H9 (cell line): Measurements from ENCODE around the gene SEMA3A. TPM values are rescaled to one million over a fixed set of nuclear protein-coding genes. Genes with fewer than 3 reads are reported as not detected.

ENCODE experiments used
- DNase-seq: peaks from one replicate; pipeline ENCODE4 v3.0.0-alpha.2; 2017
- H2AFZ ChIP-seq: one replicate; pipeline ENCODE4 v1.6.1; 2013; ENCODE audit warnings: mild to moderate bottlenecking, low read length, control low read depth, moderate library complexity
- H2AK5ac ChIP-seq: 2 replicates; pipeline ENCODE4 v1.6.1; 2013; ENCODE audit warnings: low read length, control low read depth, mixed read lengths; ENCODE audit not compliant: insufficient read length
- H2BK120ac ChIP-seq: one replicate; pipeline ENCODE4 v1.6.1; 2013; ENCODE audit warnings: low read depth, mild to moderate bottlenecking, low read length, control low read depth, inconsistent platforms; ENCODE audit not compliant: poor library complexity, severe bottlenecking
- H2BK12ac ChIP-seq: 2 replicates; pipeline ENCODE4 v1.6.1; 2013; ENCODE audit warnings: low read length, control low read depth, mixed read lengths, low read depth; ENCODE audit not compliant: insufficient read length
- H2BK15ac ChIP-seq: 2 replicates; pipeline ENCODE4 v1.6.1; 2013; ENCODE audit warnings: low read depth, low read length, control low read depth
- H2BK20ac ChIP-seq: one replicate; pipeline ENCODE4 v1.6.1; 2013; ENCODE audit warnings: low read depth, mild to moderate bottlenecking, low read length, control low read depth, inconsistent platforms; ENCODE audit not compliant: poor library complexity, severe bottlenecking
- H2BK5ac ChIP-seq: 2 replicates; pipeline ENCODE4 v1.6.1; 2013; ENCODE audit warnings: low read length, control low read depth, mixed read lengths; ENCODE audit not compliant: insufficient read length
- H3K14ac ChIP-seq: 2 replicates; pipeline ENCODE4 v1.6.1; 2013; ENCODE audit warnings: low read length, control low read depth; ENCODE audit not compliant: insufficient read depth
- H3K18ac ChIP-seq: 2 replicates; pipeline ENCODE4 v1.6.1; 2013; ENCODE audit warnings: low read depth, mild to moderate bottlenecking, mixed read lengths, low read length, control low read depth; ENCODE audit not compliant: insufficient read length
- H3K23ac ChIP-seq: 2 replicates; pipeline ENCODE4 v1.6.1; 2013; ENCODE audit warnings: low read length, control low read depth, mixed read lengths, low read depth; ENCODE audit not compliant: insufficient read length
- H3K23me2 ChIP-seq: 2 replicates; pipeline ENCODE4 v1.6.1; 2013; ENCODE audit warnings: low read depth, mild to moderate bottlenecking, mixed read lengths, low read length, control low read depth; ENCODE audit not compliant: insufficient read length, poor library complexity, severe bottlenecking
- H3K27ac ChIP-seq: 2 replicates; pipeline ENCODE4 v1.5.1; 2013; ENCODE audit warnings: low read length, control low read depth, mixed read lengths, low read depth; ENCODE audit not compliant: insufficient read length
- H3K27me3 ChIP-seq: 2 replicates; pipeline ENCODE4 v1.6.1; 2013; ENCODE audit warnings: low read length, control low read depth, inconsistent platforms; ENCODE audit not compliant: insufficient read depth
- H3K4ac ChIP-seq: 2 replicates; pipeline ENCODE4 v1.6.1; 2013; ENCODE audit warnings: low read depth, mild to moderate bottlenecking, control low read depth, inconsistent platforms, low read length, moderate library complexity
- H3K4me1 ChIP-seq: 2 replicates; pipeline ENCODE4 v1.6.1; 2013; ENCODE audit warnings: low read length, control low read depth, inconsistent platforms; ENCODE audit not compliant: insufficient read depth
- H3K4me2 ChIP-seq: 2 replicates; pipeline ENCODE4 v1.6.1; 2013; ENCODE audit warnings: low read length, control low read depth, mixed read lengths; ENCODE audit not compliant: insufficient read length, insufficient read depth
- H3K56ac ChIP-seq: 2 replicates; pipeline ENCODE4 v1.6.1; 2013; ENCODE audit warnings: low read depth, mild to moderate bottlenecking, mixed read lengths, low read length, control low read depth; ENCODE audit not compliant: insufficient read length
- H3K79me1 ChIP-seq: 2 replicates; pipeline ENCODE4 v1.6.1; 2013; ENCODE audit warnings: low read depth, mild to moderate bottlenecking, moderate library complexity, low read length, control low read depth, inconsistent platforms; ENCODE audit not compliant: insufficient read depth, poor library complexity, severe bottlenecking
- H3K79me2 ChIP-seq: 2 replicates; pipeline ENCODE4 v1.6.1; 2013; ENCODE audit warnings: low read length, control low read depth, inconsistent platforms; ENCODE audit not compliant: insufficient read depth
- H3K9ac ChIP-seq: 2 replicates; pipeline ENCODE4 v1.6.1; 2013; ENCODE audit warnings: low read length, control low read depth, mixed read lengths; ENCODE audit not compliant: insufficient read length; ENCODE audit errors: extremely low read depth
- H3K9me3 ChIP-seq: one replicate; pipeline ENCODE4 v1.6.1; 2013; ENCODE audit warnings: low read depth, low read length, inconsistent platforms; ENCODE audit not compliant: control insufficient read depth
- H3T11ph ChIP-seq: one replicate; pipeline ENCODE4 v1.6.1; 2013; ENCODE audit warnings: mild to moderate bottlenecking, low read length, control low read depth, inconsistent platforms
- H4K20me1 ChIP-seq: one replicate; pipeline ENCODE4 v1.6.1; 2013; ENCODE audit not compliant: control insufficient read depth, insufficient read length, insufficient read depth
- H4K5ac ChIP-seq: 2 replicates; pipeline ENCODE4 v1.6.1; 2013; ENCODE audit warnings: low read depth, mild to moderate bottlenecking, mixed read lengths, low read length, control low read depth; ENCODE audit not compliant: insufficient read length
- H4K8ac ChIP-seq: replicated peaks from 2 replicates; pipeline ENCODE4 v1.6.1; 2013; ENCODE audit warnings: low read length, control low read depth, mixed read lengths, low read depth; ENCODE audit not compliant: insufficient read length
- H4K91ac ChIP-seq: 2 replicates; pipeline ENCODE4 v1.6.1; 2013; ENCODE audit warnings: low read depth, mild to moderate bottlenecking, moderate library complexity, mixed read lengths, low read length, control low read depth; ENCODE audit not compliant: insufficient read length
- H3K27ac Mint-ChIP-seq, 3 experiments: 2 replicates in 2 of 3; 3 replicates in 1 of 3; pipeline ENCODE4 v1.8.0; 2020 to 2021; ENCODE audit warnings: mixed read lengths in 3 of 3, mild to moderate bottlenecking in 1 of 3, moderate library complexity in 1 of 3
- H3K27me3 Mint-ChIP-seq: 2 replicates; pipeline ENCODE4 v1.8.0; 2021; ENCODE audit warnings: low read depth, mild to moderate bottlenecking, moderate library complexity, mixed read lengths
- H3K36me3 Mint-ChIP-seq, 3 experiments: 2 replicates in 2 of 3; 3 replicates in 1 of 3; pipeline ENCODE4 v1.8.0; 2020 to 2021; ENCODE audit warnings: low read depth in 3 of 3, mixed read lengths in 3 of 3; ENCODE audit not compliant: insufficient read depth in 1 of 3
- H3K4me1 Mint-ChIP-seq, 2 experiments: 2 replicates each; pipeline ENCODE4 v1.8.0; 2020; ENCODE audit warnings: mixed read lengths in 2 of 2
- H3K4me3 Mint-ChIP-seq, 2 experiments: 2 replicates in 1 of 2; 3 replicates in 1 of 2; pipeline ENCODE4 v1.8.0; 2020 to 2021; ENCODE audit warnings: mild to moderate bottlenecking in 2 of 2, mixed read lengths in 2 of 2, moderate library complexity in 1 of 2
- H3K9me3 Mint-ChIP-seq, 2 experiments: 2 replicates in 1 of 2; 3 replicates in 1 of 2; pipeline ENCODE4 v1.8.0; 2020; ENCODE audit warnings: mild to moderate bottlenecking in 2 of 2, mixed read lengths in 2 of 2, moderate library complexity in 1 of 2
- WGBS: extraction: QIAGEN DNeasy Blood & Tissue Kit; methylation state at CpG from one replicate; pipeline ENCODE4 v1.1.7; 2013; ENCODE audit warnings: missing lambda C conversion rate, low lambda C conversion rate, mixed read lengths; ENCODE audit not compliant: insufficient read length; ENCODE audit errors: extremely low coverage; 5-methylcytosine and 5-hydroxymethylcytosine counted together
- total RNA-seq: library from RNA; stranded (reverse); gene quantifications from 2 replicates; pipeline ENCODE4 v1.2.1, GENCODE V29; 2021
- TF ChIP-seq, protein P1 (sequence below): fragments of 200-600 bp; sonication (generic); conservative IDR thresholded peaks from 3 replicates; pipeline ENCODE4 v1.8.0; 2021; ENCODE audit warnings: antibody characterized with exemption, mild to moderate bottlenecking

Gene SEMA3A
- total RNA-seq, 1 experiment from 2014 or later, result 60.0 TPM

DNA sequence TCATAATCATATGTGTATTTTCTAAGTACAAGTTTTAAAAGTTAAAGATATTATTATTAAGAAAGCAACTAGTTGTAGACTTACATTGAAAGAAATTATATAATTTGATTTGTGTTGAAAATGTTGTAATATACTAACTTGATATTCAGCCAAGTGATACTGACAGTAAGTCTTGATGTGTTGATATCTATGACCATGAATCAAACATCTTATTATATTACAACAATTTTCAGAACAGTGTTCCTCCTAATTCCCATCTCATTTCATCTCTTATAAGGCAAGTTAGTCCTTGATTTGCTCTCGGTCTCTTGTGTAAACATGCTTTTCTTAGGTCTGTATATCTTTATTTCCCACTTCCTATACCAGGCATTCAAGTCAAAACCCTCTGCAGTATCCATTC is 276.4 kb downstream of the SEMA3A start:
- Histone ChIP-seq H3K14ac (no peak overlapping the region), H4K91ac (no peak overlapping the region), H3K23ac (no peak overlapping the region), H4K8ac (no peak overlapping the region), H3K9me3 (no peaks in the 10 kb centered on the region), H3T11ph (no peak overlapping the region), H2BK5ac (no peak overlapping the region), H4K5ac (no peak overlapping the region), H2AFZ (no peak overlapping the region), H3K9ac (no peak overlapping the region), H2BK20ac (no peak overlapping the region), H3K4me2 (no peak overlapping the region), H3K79me2 (no peaks in the 10 kb centered on the region), H3K4me1 (no peaks in the 10 kb centered on the region), H2BK12ac (no peak overlapping the region), H3K79me1 (no peaks in the 10 kb centered on the region), H2BK15ac (no peak overlapping the region), H2AK5ac (no peak overlapping the region), H3K27ac (no peak overlapping the region), H2BK120ac (no peak overlapping the region), H3K4ac (no peak overlapping the region), H3K18ac (no peak overlapping the region), H3K56ac (no peak overlapping the region), H4K20me1 (no peaks in the 10 kb centered on the region), H3K23me2 (no peaks in the 10 kb centered on the region), H3K27me3 (no peaks in the 10 kb centered on the region)
- Mint-ChIP-seq H3K27ac (no peak overlapping the region), H3K4me1 (peaks cover 8% of the 10 kb centered on the region in 2 experiments), H3K9me3 (peaks cover 0 to 3% of the 10 kb centered on the region in 2 experiments; a peak in 3 of 5 replicates), H3K27me3 (no peaks in the 10 kb centered on the region), H3K36me3 (no peaks in the 10 kb centered on the region; a peak in 1 of 7 replicates), H3K4me3 (no peak overlapping the region)
- no peak for DNase-seq
- WGBS, result no CpG with 5 or more reads among the region's 1 CpG
- TF ChIP-seq, protein P1, sequence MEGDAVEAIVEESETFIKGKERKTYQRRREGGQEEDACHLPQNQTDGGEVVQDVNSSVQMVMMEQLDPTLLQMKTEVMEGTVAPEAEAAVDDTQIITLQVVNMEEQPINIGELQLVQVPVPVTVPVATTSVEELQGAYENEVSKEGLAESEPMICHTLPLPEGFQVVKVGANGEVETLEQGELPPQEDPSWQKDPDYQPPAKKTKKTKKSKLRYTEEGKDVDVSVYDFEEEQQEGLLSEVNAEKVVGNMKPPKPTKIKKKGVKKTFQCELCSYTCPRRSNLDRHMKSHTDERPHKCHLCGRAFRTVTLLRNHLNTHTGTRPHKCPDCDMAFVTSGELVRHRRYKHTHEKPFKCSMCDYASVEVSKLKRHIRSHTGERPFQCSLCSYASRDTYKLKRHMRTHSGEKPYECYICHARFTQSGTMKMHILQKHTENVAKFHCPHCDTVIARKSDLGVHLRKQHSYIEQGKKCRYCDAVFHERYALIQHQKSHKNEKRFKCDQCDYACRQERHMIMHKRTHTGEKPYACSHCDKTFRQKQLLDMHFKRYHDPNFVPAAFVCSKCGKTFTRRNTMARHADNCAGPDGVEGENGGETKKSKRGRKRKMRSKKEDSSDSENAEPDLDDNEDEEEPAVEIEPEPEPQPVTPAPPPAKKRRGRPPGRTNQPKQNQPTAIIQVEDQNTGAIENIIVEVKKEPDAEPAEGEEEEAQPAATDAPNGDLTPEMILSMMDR, result no peak
